CD1c-positive myeloid dendritic cell (primary cell): ENCODE data around the gene GDF7.
"Not testable (repeated sequence)": the region's sequence is repeated elsewhere in the genome, so short reads cannot be mapped to it uniquely, and the experiment has no call there.

ENCODE experiments used
- DNase-seq: peaks from one replicate; pipeline ENCODE4 v3.0.0-alpha.2; 2016; ENCODE audit errors: extremely low spot score

Gene GDF7

GRCh38 chr2:20698916-20699613 is 32.1 kb downstream of the GDF7 start:
- peak; percentile 30 for DNase-seq

- no peak for DNase-seq
Measured at GRCh38 chr2:20702563-20702962, 35.6 kb downstream of the GDF7 start.

- DNase-seq: no peak
Measured at GRCh38 chr2:20704886-20705285, 37.9 kb downstream of the GDF7 start.

- no peak for DNase-seq
Measured at GRCh38 chr2:20706217-20706616, 39.3 kb downstream of the GDF7 start.

GRCh38 chr2:20706786-20707185 is 39.8 kb downstream of the GDF7 start:
- DNase-seq: no peak

GRCh38 chr2:20707601-20708000 is 40.7 kb downstream of the GDF7 start:
- no peak for DNase-seq

GRCh38 chr2:20711641-20712040 is 44.7 kb downstream of the GDF7 start:
- not testable (repeated sequence) for DNase-seq

GRCh38 chr2:20713585-20713984 is 46.6 kb downstream of the GDF7 start:
- not testable (repeated sequence) for DNase-seq

GRCh38 chr2:20714412-20714811 is 47.5 kb downstream of the GDF7 start:
- not testable (repeated sequence) for DNase-seq

- not testable (repeated sequence) for DNase-seq
Measured at GRCh38 chr2:20716164-20716563, 49.2 kb downstream of the GDF7 start.

GRCh38 chr2:20717641-20718040 is 50.7 kb downstream of the GDF7 start:
- no peak for DNase-seq

- no peak for DNase-seq
Measured at GRCh38 chr2:20722592-20723240, 55.8 kb downstream of the GDF7 start.

- DNase-seq: no peak
Measured at GRCh38 chr2:20723543-20723942, 56.6 kb downstream of the GDF7 start.

- no peak for DNase-seq
Measured at GRCh38 chr2:20724500-20725053, 57.6 kb downstream of the GDF7 start.

- DNase-seq: no peak
Measured at GRCh38 chr2:20725782-20726181, 58.8 kb downstream of the GDF7 start.

- DNase-seq: no peak
Measured at GRCh38 chr2:20726913-20727312, 60.0 kb downstream of the GDF7 start.

- no peak for DNase-seq
Measured at GRCh38 chr2:20728114-20728758, 61.3 kb downstream of the GDF7 start.
